Neural cell (in vitro differentiated cells): ENCODE results near the gene SLC13A2. TPM values are rescaled to one million over a fixed set of nuclear protein-coding genes. Genes with fewer than 3 reads are reported as not detected.

Source experiments
- H2AFZ ChIP-seq: fragments of 200-600, 300-800 bp; sonication (generic), shearing (Covaris generic); 2 replicates; pipeline ENCODE4 v1.6.0; 2014; ENCODE audit warnings: low read depth, mild to moderate bottlenecking, antibody characterized with exemption, low read length, moderate library complexity
- H3F3A ChIP-seq: fragments of 200-600 bp; shearing (Covaris generic); 2 replicates; pipeline ENCODE4 v1.6.1; 2016; ENCODE audit warnings: mild to moderate bottlenecking, moderate library complexity, mixed read lengths, antibody characterized with exemption, low read length; ENCODE audit not compliant: insufficient read depth, poor library complexity, severe bottlenecking
- H3K27ac ChIP-seq: fragments of 200-600, 300-800 bp; sonication (generic), shearing (Covaris generic); 2 replicates; pipeline ENCODE4 v1.5.1; 2014; ENCODE audit warnings: mild to moderate bottlenecking, low read length, moderate library complexity
- H3K27me3 ChIP-seq: fragments of 300-800, 200-600 bp; sonication (generic), shearing (Covaris generic); 2 replicates; pipeline ENCODE4 v1.6.0; 2014; ENCODE audit warnings: mild to moderate bottlenecking, low read depth, low read length, moderate library complexity; ENCODE audit not compliant: insufficient read depth
- H3K36me3 ChIP-seq: fragments of 300-800, 200-600 bp; sonication (generic), shearing (Covaris generic); 2 replicates; pipeline ENCODE4 v1.5.1; 2014; ENCODE audit warnings: mild to moderate bottlenecking, antibody characterized with exemption, low read length, moderate library complexity; ENCODE audit not compliant: insufficient read depth
- H3K4me2 ChIP-seq: fragments of 300-800, 200-600 bp; sonication (generic), shearing (Covaris generic); 2 replicates; pipeline ENCODE4 v1.6.0; 2014; ENCODE audit warnings: mild to moderate bottlenecking, low read length
- H3K4me3 ChIP-seq: fragments of 300-800, 200-600 bp; sonication (generic), shearing (Covaris generic); 2 replicates; pipeline ENCODE4 v1.5.1; 2014; ENCODE audit warnings: mild to moderate bottlenecking, low read length, moderate library complexity
- H3K79me2 ChIP-seq: fragments of 200-600 bp; shearing (Covaris generic); replicated peaks from 2 replicates; pipeline ENCODE4 v1.6.0; 2014; ENCODE audit warnings: mild to moderate bottlenecking, low read length, moderate library complexity; ENCODE audit not compliant: insufficient read depth
- H3K9ac ChIP-seq: fragments of 300-800, 200-600 bp; sonication (generic), shearing (Covaris generic); 2 replicates; pipeline ENCODE4 v1.6.1; 2016; ENCODE audit warnings: mild to moderate bottlenecking, low read length, mixed read lengths
- H3K9me2 ChIP-seq: fragments of 200-600 bp; shearing (Covaris generic); 2 replicates; pipeline ENCODE4 v1.6.1; 2016; ENCODE audit warnings: mild to moderate bottlenecking, low read length, mixed read lengths; ENCODE audit not compliant: insufficient read depth
- H3K9me3 ChIP-seq: fragments of 200-600, 300-800 bp; sonication (generic), shearing (Covaris generic); 2 replicates; pipeline ENCODE4 v1.6.1; 2016; ENCODE audit warnings: mild to moderate bottlenecking, mixed run types, low read length, moderate library complexity, mixed read lengths
- H4K20me1 ChIP-seq: fragments of 200-600 bp; shearing (Covaris generic); 2 replicates; pipeline ENCODE4 v1.6.1; 2016; ENCODE audit warnings: mild to moderate bottlenecking, mixed run types; ENCODE audit not compliant: insufficient read depth
- CTCF ChIP-seq: fragments of 450-650 bp; IDR thresholded peaks from 2 replicates; pipeline ENCODE4 v1.5.1; 2014; ENCODE audit warnings: antibody characterized with exemption, mild to moderate bottlenecking, moderate library complexity; ENCODE audit not compliant: poor library complexity, severe bottlenecking
- EP300 ChIP-seq: fragments of 450-650 bp; conservative IDR thresholded peaks from 2 replicates; pipeline ENCODE4 v1.6.1; 2014; ENCODE audit warnings: antibody characterized with exemption, mild to moderate bottlenecking, moderate library complexity; ENCODE audit not compliant: poor library complexity, severe bottlenecking
- EZH2 ChIP-seq: fragments of 200-600, 300-800 bp; shearing (Covaris generic), sonication (generic); IDR thresholded peaks from 2 replicates; pipeline ENCODE4 v1.6.1; 2014; ENCODE audit warnings: antibody characterized with exemption, low read length, borderline replicate concordance, mild to moderate bottlenecking; ENCODE audit not compliant: insufficient read depth, poor library complexity, severe bottlenecking
- MXI1 ChIP-seq: fragments of 450-650 bp; conservative IDR thresholded peaks from 2 replicates; pipeline ENCODE4 v1.6.1; 2014; ENCODE audit warnings: antibody characterized with exemption, mild to moderate bottlenecking; ENCODE audit not compliant: poor library complexity, severe bottlenecking
- POLR2AphosphoS5 ChIP-seq: IDR thresholded peaks from 2 replicates; pipeline ENCODE4 v1.6.1; 2012
- RAD21 ChIP-seq: fragments of 450-650 bp; conservative IDR thresholded peaks from 2 replicates; pipeline ENCODE4 v1.6.1; 2014; ENCODE audit warnings: antibody characterized with exemption, mild to moderate bottlenecking, moderate library complexity
- SMC3 ChIP-seq: fragments of 450-650 bp; conservative IDR thresholded peaks from 2 replicates; pipeline ENCODE4 v1.6.1; 2014; ENCODE audit warnings: antibody characterized with exemption, mild to moderate bottlenecking, moderate library complexity; ENCODE audit not compliant: poor library complexity
- TAF1 ChIP-seq: IDR thresholded peaks from 2 replicates; pipeline ENCODE4 v1.6.1; 2012; ENCODE audit warnings: low read depth
- polyA plus RNA-seq: library from polyadenylated mRNA; depleted of rRNA; stranded (reverse); fragments of >200 nt; gene quantifications from 2 replicates; pipeline ENCODE4 v1.2.3, GENCODE V29; 2014
- TF ChIP-seq, protein P1 (sequence below): IDR thresholded peaks from 2 replicates; pipeline ENCODE4 v1.6.1; 2012; ENCODE audit warnings: borderline replicate concordance

Gene SLC13A2
- polyA plus RNA-seq, 1 donor from 2014 or later: not detected

DNA sequence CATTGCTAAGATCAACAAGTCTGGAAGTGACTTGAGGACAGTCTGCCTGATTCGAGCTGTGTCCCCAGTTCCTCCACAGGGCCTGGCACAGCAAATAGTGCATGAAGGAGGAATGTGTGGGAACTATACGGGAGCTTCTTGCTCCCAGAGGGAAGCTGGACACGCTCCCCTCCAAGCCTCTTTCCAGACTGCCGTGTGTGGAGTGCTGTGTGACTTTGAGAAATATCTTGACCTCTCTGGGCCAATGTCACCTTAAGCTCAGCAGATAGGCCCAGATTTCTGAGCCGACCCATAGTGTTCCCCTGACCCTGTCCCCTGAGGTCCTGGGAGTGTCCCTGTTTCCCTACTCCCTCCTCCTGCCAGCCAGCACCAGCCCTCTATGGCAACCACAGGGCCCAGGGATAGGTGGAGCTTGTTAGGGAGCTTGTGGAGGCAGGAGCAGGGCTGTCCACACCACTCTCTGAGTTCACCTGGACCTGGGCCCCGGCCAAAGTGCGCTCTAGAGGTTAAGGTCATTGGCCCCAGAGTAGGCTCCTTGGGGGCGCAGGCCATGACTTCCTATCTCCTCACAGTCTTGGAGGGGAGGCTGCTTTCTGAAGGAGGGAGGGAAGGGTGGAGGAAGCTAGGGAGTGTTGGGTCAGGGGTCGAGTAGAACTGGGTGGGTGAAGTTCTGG lies 26.4 kb downstream of the SLC13A2 start:
- Histone ChIP-seq H3K4me3 (no peak overlapping the region), H3K9me3 (no peaks in the 10 kb centered on the region), H3K9me2 (no peaks in the 10 kb centered on the region), H3K36me3 (no peaks in the 10 kb centered on the region), H3F3A (no peaks in the 10 kb centered on the region), H4K20me1 (no peaks in the 10 kb centered on the region), H3K9ac (no peak overlapping the region), H3K27ac (no peak overlapping the region), H3K4me2 (no peak overlapping the region), H3K79me2 (no peaks in the 10 kb centered on the region), H3K27me3 (no peaks in the 10 kb centered on the region), H2AFZ (no peak overlapping the region)
- TF ChIP-seq POLR2AphosphoS5: no peak
- no peak for TF ChIP-seq EP300
- TF ChIP-seq SMC3: no peak
- no peak for TF ChIP-seq TAF1
- TF ChIP-seq EZH2: no peak
- TF ChIP-seq MXI1: no peak
- no peak for TF ChIP-seq CTCF
- TF ChIP-seq, protein P1, sequence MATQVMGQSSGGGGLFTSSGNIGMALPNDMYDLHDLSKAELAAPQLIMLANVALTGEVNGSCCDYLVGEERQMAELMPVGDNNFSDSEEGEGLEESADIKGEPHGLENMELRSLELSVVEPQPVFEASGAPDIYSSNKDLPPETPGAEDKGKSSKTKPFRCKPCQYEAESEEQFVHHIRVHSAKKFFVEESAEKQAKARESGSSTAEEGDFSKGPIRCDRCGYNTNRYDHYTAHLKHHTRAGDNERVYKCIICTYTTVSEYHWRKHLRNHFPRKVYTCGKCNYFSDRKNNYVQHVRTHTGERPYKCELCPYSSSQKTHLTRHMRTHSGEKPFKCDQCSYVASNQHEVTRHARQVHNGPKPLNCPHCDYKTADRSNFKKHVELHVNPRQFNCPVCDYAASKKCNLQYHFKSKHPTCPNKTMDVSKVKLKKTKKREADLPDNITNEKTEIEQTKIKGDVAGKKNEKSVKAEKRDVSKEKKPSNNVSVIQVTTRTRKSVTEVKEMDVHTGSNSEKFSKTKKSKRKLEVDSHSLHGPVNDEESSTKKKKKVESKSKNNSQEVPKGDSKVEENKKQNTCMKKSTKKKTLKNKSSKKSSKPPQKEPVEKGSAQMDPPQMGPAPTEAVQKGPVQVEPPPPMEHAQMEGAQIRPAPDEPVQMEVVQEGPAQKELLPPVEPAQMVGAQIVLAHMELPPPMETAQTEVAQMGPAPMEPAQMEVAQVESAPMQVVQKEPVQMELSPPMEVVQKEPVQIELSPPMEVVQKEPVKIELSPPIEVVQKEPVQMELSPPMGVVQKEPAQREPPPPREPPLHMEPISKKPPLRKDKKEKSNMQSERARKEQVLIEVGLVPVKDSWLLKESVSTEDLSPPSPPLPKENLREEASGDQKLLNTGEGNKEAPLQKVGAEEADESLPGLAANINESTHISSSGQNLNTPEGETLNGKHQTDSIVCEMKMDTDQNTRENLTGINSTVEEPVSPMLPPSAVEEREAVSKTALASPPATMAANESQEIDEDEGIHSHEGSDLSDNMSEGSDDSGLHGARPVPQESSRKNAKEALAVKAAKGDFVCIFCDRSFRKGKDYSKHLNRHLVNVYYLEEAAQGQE: no peak
- TF ChIP-seq RAD21: no peak

DNA sequence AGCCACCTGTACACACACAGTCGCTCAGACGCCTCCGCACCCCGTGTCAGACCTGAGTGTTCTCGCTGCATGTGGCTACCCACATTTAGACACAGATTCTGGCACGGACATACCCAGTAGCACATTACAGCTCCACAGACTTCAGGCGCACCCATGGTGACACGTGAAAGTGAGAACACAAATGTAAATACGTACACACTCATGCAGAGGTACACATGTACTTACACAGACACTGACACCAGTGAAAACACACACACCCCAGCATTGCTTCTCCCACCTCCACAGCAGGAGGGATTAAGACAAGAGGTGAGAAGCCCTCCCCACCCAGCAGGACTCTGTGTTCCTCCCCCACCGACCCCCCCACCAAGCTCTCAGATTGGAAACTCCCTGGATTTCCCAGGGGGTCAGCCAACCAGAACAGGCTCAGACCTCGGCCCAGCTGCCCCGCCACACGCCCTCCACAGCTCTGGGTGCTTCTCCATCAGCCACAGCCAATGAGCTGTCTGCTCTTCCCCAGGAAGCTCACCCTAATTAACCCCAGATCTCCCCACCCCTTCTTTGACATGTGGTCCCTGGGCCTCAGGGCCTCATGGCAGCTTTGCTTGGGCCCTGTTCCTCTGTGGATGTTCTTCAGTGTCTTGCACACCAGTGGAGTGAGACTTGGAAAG lies 27.4 kb downstream of the SLC13A2 start:
- no peak for TF ChIP-seq MXI1
- TF ChIP-seq, protein P1: no peak
- TF ChIP-seq POLR2AphosphoS5: no peak
- TF ChIP-seq CTCF: no peak
- TF ChIP-seq EP300: no peak
- TF ChIP-seq EZH2: no peak
- Histone ChIP-seq H3K4me3 (no peak overlapping the region), H3K9me2 (no peaks in the 10 kb centered on the region), H3K27ac (no peak overlapping the region), H3K9me3 (no peaks in the 10 kb centered on the region), H3K36me3 (no peaks in the 10 kb centered on the region), H4K20me1 (no peaks in the 10 kb centered on the region), H2AFZ (no peak overlapping the region), H3K9ac (no peak overlapping the region), H3F3A (no peaks in the 10 kb centered on the region), H3K79me2 (no peaks in the 10 kb centered on the region), H3K4me2 (no peak overlapping the region), H3K27me3 (no peaks in the 10 kb centered on the region)
